ENCODE results near the gene FANCG. TPM values are rescaled to one million over a fixed set of nuclear protein-coding genes. Genes with fewer than 3 reads are reported as not detected.

Gene FANCG
- total and polyA plus RNA-seq, 7 donors: 3.2 to 24.0 (median 11.0) TPM

DNA sequence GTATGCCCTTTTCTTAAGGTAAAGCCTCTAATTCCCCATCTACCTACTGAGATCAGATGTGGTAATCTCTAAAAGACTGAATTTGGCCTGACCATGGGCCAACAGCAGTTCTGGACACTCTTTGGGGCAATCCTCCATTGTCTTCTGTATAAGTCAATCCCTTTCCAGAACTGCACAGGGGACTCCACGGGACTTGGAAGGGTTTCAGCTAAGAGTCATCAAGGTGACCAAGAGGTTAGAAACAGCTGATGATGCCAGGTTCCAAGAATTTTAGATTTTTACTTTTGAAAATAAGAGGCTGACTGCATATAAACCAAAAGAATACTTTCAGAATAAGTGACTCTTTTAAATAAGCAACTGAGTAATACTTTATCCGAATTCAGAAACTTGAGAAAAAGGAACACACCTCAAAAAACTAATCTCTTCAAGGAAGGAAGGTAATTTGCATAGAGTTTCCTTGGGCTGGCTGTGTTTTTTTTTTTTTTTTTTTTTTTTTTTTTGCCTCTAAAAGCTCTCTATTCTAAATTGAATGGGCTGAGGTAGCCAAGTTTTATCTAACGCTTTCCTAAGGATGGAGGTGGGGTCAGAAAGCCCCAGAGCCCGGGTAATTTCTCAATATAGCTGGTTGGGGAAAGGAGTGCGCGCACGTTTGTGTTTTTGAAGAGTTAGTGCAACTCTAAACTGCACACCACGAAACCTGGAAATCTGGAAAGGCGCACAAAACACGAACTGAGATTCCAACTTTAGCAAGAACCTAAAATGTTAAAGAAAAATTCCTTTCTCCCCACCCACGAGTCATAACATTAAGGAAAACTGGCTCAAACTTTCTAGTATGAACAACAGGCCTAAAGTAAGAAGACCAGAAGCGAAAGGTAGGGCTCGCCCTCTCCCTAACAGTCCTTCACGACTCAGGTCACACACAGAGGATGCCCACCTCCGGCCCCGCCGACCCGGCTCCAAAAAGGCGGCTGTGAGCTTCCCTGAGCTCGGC is 8.6 kb downstream of the FANCG start:
- H3K4me3 ChIP-seq: peak overlapping the region; percentile 80 to 100 (median 90)
- WGBS, 2 donors: 1 to 2% methylated on average over 20 of the region's 20 CpGs
- H3K27me3 ChIP-seq: no peaks in the 10 kb centered on the region
- H3K27ac ChIP-seq: peak overlapping the region; percentile 99 to 100 (median 100)
- H3K9me3 ChIP-seq: no peaks in the 10 kb centered on the region
- TF ChIP-seq, protein P1, sequence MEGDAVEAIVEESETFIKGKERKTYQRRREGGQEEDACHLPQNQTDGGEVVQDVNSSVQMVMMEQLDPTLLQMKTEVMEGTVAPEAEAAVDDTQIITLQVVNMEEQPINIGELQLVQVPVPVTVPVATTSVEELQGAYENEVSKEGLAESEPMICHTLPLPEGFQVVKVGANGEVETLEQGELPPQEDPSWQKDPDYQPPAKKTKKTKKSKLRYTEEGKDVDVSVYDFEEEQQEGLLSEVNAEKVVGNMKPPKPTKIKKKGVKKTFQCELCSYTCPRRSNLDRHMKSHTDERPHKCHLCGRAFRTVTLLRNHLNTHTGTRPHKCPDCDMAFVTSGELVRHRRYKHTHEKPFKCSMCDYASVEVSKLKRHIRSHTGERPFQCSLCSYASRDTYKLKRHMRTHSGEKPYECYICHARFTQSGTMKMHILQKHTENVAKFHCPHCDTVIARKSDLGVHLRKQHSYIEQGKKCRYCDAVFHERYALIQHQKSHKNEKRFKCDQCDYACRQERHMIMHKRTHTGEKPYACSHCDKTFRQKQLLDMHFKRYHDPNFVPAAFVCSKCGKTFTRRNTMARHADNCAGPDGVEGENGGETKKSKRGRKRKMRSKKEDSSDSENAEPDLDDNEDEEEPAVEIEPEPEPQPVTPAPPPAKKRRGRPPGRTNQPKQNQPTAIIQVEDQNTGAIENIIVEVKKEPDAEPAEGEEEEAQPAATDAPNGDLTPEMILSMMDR (IDR thresholded peaks at IDR 0.05): no peak
- no peak for TF ChIP-seq POLR2AphosphoS5 (IDR thresholded peaks at IDR 0.05)
- TF ChIP-seq POLR2A (IDR thresholded peaks at IDR 0.05): no peak
- no peak for TF ChIP-seq EP300 (IDR thresholded peaks at IDR 0.05)
- peaks cover 0 to 47% (median 33%) of the 10 kb centered on the region in 4 donors for H3K4me1 ChIP-seq
- intact Hi-C loops (cut with DNase I): loop anchor here (5.0 kb wide), 2 partner anchors 41 to 84 kb away; partner anchors contain the start of gene DNAJB5
- peaks cover 14 to 20% (median 17%) of the 10 kb centered on the region in 4 donors for H3K36me3 ChIP-seq
- DNase-seq: no peak

DNA sequence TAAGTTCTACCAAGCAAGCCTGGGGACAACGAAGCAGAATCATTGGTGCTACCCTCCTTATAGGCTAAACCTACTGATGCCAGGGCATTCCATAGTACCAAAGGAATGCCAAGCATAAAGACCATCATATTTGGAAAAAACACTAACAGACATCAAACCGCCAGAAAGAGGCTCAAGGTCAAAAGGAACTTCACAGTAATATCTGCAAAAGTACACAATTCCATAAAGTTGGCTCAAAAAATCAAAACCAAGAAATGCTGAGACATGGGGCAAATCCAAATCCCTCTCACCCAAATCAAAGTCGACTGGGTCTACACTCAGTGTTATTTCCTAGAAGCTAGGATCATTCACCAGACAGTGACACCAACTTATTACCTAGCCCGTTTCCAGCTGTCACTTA is 10.7 kb downstream of the FANCG start:
- peaks cover 0 to 47% (median 33%) of the 10 kb centered on the region in 4 donors for H3K4me1 ChIP-seq

DNA sequence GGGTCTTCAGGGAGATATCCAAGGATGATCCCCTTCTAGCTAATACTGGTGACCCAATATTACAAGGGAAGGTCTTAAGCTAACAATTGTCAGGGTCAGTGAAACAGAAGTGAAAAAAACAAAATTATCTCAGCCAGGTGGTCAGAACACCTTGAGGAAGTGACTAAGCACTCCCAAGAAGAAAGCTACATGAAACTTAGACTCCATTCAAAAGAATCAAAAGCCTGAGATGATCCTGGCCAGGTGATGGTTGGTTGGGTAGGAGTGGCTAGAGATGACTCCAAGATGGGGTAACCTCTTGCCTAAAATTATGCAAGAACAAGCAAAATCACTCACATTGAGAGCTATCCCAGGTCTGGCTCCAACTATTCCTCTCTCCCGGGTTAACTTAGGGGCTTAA is 12.7 kb downstream of the FANCG start:
- Histone ChIP-seq H3K27ac (no peak overlapping the region), H3K4me3 (no peak overlapping the region), H3K4me1 (peaks cover 0 to 42% (median 33%) of the 10 kb centered on the region in 4 donors), H3K27me3 (no peaks in the 10 kb centered on the region), H3K9me3 (no peaks in the 10 kb centered on the region), H3K36me3 (peaks cover 54 to 61% (median 58%) of the 10 kb centered on the region in 4 donors)
- intact Hi-C loops (cut with DNase I): no loop called here
- WGBS, 2 donors: 96 to 98% methylated on average over 1 of the region's 1 CpG
- TF ChIP-seq, protein P1 (IDR thresholded peaks at IDR 0.05): no peak
- TF ChIP-seq POLR2A (IDR thresholded peaks at IDR 0.05) (no peak), POLR2AphosphoS5 (IDR thresholded peaks at IDR 0.05) (no peak), EP300 (IDR thresholded peaks at IDR 0.05) (no peak)
- DNase-seq: no peak

More for the DNA sequence above, 10.7 kb downstream of the FANCG start:
- DNase-seq: no peak
- no peak overlapping the region for H3K4me3 ChIP-seq
- intact Hi-C loops (cut with DNase I): no loop called here
- peak overlapping the region in 3 of 4 donors; percentile 12 to 100 (median 99) for H3K27ac ChIP-seq
- WGBS, 2 donors: 78 to 84% methylated on average over 4 of the region's 4 CpGs
- no peaks in the 10 kb centered on the region for H3K27me3 ChIP-seq
- H3K9me3 ChIP-seq: no peaks in the 10 kb centered on the region
- peaks cover 35 to 41% (median 38%) of the 10 kb centered on the region in 4 donors for H3K36me3 ChIP-seq
- TF ChIP-seq, protein P1 (IDR thresholded peaks at IDR 0.05): no peak
- TF ChIP-seq POLR2A (IDR thresholded peaks at IDR 0.05): no peak
- no peak for TF ChIP-seq POLR2AphosphoS5 (IDR thresholded peaks at IDR 0.05)
- TF ChIP-seq EP300 (IDR thresholded peaks at IDR 0.05): no peak

DNA sequence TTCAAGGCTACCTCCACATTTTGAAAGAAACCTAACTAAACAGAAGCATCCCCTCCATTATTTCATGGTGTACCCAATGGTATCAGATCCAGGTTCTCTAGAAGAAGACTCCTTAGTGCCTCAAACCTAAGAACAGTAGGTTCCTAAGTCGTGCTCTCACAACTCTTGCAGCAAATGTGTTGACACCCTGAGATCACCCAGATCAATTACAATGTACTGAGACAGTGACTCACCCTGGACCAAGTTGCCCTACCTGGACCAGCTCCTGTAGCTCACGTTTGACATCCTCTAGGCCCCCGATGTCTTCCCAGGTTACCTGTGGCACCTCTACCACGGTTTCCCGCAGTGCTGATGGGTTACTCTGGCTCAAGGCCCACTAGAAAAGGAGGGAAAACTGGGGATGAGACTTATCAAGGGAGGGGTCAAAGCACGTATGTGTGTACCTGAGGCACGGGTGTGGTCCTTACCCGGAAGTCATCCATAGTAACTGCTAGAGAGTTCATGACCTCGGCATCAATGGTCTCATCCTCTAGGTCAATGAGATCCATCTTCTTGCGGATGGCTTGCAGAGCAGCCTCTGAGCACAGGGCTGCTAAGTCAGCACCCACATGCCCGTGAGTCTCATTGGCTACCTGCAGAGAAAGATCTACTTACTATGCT is 19.1 kb downstream of the FANCG start:
- H3K36me3 ChIP-seq: peaks cover 89 to 100% (median 96%) of the 10 kb centered on the region in 4 donors
- no peaks in the 10 kb centered on the region for H3K27me3 ChIP-seq
- no peak for DNase-seq
- no peak overlapping the region for H3K27ac ChIP-seq
- no peaks in the 10 kb centered on the region for H3K9me3 ChIP-seq
- no peaks in the 10 kb centered on the region for H3K4me1 ChIP-seq
- no peak for TF ChIP-seq POLR2A (IDR thresholded peaks at IDR 0.05)
- TF ChIP-seq, protein P1 (IDR thresholded peaks at IDR 0.05): no peak
- no peak for TF ChIP-seq EP300 (IDR thresholded peaks at IDR 0.05)
- TF ChIP-seq POLR2AphosphoS5 (IDR thresholded peaks at IDR 0.05): no peak
- H3K4me3 ChIP-seq: no peak overlapping the region
- intact Hi-C loops (cut with DNase I): no loop called here
- 81 to 94% methylated on average over 11 of the region's 11 CpGs for WGBS, 2 donors
